GM18526 (cell line): ENCODE results near the gene SELENOP.

Experiments used
- POLR2A ChIP-seq: IDR thresholded peaks from 3 replicates; pipeline ENCODE4 v1.6.1; 2011; ENCODE audit not compliant: insufficient read length; ENCODE audit errors: extremely low read depth

The SELENOP gene

DNA sequence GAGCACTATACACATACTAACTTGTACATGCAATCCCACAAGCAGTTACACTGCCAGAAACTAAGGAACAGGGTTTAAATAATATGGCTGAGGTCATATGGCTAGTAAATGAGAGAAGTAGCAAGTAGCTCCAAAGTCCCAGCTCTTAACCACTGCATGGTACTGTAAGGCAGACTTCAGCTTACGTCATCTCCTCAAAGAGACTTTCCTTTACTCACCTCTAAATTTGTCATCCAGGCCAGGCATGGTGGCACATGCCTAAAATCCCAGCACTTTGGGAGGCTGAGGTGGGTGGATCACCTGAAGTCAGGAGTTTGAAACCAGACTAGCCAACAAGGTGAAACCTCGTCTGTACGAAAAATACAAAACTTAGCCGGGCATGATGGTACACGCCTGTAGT is 20.4 kb upstream of the SELENOP start:
- no peak for TF ChIP-seq POLR2A

DNA sequence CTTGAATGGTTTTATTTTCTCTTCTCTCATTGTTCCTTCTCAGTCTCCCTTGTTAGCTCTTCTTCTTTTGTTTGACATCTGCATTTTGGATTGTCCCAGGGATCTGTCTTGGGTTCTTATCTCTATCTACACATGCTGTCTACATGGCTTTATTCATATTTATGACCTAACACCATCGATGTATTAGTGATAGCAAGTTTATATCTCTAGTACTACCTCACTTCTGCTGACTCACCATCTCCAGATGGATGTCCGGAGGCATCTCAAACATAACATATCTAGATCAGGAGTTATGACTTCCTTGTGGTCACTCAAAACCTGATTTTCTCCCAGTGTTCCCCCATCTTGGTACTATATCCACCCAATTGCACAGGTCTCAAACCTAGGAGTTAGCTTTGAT is 19.2 kb upstream of the SELENOP start:
- no peak for TF ChIP-seq POLR2A

- no peak for TF ChIP-seq POLR2A
These were observed 17.0 kb upstream of the SELENOP start for GRCh38 chr5:42828671-42829070.

DNA sequence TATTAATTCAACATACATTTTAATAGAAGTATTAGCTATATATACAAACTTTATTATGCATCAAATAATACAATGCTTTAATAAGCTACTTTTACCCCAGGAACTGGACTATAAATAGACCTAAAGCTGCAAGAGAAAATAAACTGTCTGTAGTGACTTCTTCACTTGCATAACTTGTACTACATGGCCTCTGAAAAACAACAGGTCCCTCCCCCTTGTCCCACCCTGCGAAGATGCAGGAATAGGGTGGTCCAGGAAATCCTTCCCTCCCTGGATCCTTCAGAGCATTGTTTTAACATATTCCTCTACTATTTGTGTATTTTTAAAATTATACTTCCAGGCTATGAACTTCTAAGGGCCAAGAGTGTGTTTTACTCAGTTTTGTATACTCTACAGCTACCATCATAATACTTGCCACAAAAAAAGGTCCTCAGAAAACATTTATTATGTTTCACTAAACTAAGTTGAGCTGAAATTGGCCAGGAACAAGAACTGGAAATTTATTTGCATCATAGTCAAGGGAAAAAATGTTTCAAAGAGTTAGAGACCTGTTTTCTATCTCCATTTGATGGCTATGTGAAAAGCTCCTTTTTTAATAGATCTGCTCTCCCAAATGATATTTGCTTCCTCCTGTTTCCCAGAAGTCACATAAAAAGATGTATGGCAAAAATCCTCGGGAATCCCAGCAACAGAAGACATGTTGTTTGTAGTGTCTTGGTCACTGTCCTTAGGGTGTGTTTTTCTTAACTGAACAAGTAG is 15.2 kb upstream of the SELENOP start:
- no peak for TF ChIP-seq POLR2A

- no peak for TF ChIP-seq POLR2A
These were observed 13.9 kb upstream of the SELENOP start for GRCh38 chr5:42825422-42826148.

- no peak for TF ChIP-seq POLR2A
These were observed 12.8 kb upstream of the SELENOP start for GRCh38 chr5:42824347-42824976.

DNA sequence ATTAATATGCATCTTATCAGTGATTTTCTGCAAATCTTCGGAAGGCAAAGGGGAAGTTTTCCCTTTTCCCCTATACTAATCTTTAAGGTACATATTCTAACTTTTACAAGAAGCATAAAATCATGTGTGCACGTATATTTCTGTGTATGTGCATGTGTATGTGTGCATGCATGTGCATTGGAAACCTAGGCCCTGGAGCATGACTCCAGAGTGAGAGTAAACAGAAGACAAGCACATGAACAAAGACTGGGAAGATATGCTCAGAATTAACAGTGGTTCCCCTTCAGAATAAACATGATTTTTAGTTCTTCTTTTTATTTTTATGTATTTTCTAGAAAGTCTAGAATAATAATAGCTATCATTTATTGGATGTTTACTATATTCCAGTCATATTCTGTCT is 10.9 kb upstream of the SELENOP start:
- TF ChIP-seq POLR2A = no peak

GRCh38 chr5:42819745-42820144 is 8.1 kb upstream of the SELENOP start:
- TF ChIP-seq POLR2A = no peak

DNA sequence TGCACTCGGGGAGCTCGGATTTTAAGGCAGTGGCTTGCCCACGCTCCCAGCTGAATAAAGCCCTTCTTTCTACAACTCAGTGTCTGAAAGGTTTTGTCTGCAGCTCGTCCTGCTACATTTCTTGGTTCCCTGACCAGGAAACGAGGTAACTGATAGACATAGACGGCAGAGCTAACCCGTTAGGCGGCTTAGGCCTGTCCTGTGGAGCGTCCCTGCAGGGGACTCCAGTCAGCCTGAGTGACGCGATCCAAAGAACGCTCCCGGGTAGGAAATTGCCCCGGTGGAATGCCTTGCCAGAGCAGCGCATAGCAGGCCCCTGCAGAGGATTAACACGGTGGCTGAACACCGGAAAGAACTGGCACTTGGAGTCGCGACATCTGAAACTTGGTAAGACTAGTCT is 1.8 kb upstream of the SELENOP start:
- no peak for TF ChIP-seq POLR2A

DNA sequence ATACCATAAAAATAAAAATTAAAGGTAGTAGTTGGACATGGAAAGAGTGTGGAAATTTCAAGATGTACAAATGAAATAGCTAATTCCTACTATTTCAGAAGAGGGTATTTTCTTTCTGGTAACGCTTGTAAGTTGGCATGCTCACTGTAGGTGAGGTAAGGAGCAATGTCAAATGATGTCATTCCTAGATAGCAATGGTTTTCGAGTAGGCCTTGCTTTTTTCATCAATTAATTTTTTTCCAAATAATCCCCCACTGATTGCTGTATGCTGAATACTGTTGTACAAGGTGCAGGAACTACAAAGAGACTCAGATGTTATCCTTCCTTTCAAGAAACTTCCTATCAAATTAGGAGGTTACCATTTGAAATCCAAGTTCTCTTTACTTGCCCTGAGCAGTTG is 928 bp upstream of the SELENOP start:
- no peak for TF ChIP-seq POLR2A

GRCh38 chr5:42810834-42811590 is 680 bp downstream of the SELENOP start:
- no peak for TF ChIP-seq POLR2A

DNA sequence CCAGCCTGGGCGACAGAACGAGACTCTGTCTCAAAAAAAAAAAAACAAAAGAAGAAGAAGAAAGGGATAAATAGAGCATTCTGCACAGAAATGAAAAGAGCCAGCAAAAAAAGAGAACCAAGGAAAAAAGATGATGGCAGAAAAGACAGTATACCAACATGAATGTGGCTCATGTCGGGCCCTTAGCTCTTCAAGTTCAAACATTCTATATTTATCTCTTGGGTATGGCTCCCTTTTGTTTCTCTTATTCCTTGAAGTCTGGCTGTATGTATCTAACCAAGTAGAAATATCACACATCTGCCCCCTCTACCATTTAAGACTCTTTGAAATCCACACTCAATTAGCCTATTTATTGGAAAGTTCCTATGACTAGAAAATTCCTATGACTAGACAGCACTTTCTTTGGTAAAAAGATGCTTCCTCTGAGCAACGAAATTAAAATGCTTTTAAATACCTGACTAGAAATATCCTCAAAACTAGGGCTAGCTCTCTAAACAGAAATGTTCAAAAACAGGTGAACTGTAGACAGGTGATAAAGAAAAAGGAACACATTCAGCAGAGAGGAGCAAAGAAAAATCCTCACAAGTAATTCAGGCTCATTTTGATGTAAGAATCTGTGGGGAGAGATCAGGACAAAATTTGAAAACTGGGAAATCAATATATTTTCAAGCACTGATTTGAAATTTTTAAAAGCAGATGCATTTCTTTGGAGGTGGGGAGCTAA is 2.6 kb downstream of the SELENOP start:
- no peak for TF ChIP-seq POLR2A

- TF ChIP-seq POLR2A = no peak
These were observed 3.8 kb downstream of the SELENOP start for GRCh38 chr5:42807722-42808447.

DNA sequence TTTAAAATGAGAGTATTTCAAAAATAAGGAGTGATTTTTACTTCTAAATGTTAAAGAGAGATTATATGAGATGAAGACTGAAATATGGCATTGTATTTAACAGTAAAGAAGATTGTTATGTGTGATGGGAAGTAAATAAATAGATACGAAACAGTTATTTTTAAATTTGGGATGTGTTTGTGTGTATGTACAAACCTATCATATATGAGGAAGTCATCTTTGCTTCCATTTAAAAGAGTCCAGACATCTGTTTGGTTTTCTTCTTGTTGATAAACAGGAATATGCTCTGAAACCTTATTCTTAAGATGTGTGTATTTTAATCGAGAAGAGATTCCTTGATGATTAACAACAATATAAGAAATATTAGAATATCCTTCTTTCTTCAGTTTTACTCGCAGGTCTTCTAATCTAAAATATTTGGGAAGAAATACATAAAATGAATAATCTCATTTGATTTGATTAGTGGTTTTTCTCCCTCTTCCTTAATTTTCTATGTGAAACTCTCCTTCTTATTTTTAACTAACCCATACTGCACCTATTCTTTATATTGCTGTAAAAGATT is 4.9 kb downstream of the SELENOP start:
- no peak for TF ChIP-seq POLR2A

- TF ChIP-seq POLR2A = no peak
These were observed 5.5 kb downstream of the SELENOP start for GRCh38 chr5:42806004-42806700.
